Measurements from ENCODE around the gene DNAH3. TPM values are rescaled to one million over a fixed set of nuclear protein-coding genes. Genes with fewer than 3 reads are reported as not detected.
"Not testable (repeated sequence)": the region's sequence is repeated elsewhere in the genome, so short reads cannot be mapped to it uniquely, and the experiment has no call there.

DNAH3 gene
- total RNA-seq, 2 donors from 2014 or later: 4.8 to 4.9 TPM

DNA sequence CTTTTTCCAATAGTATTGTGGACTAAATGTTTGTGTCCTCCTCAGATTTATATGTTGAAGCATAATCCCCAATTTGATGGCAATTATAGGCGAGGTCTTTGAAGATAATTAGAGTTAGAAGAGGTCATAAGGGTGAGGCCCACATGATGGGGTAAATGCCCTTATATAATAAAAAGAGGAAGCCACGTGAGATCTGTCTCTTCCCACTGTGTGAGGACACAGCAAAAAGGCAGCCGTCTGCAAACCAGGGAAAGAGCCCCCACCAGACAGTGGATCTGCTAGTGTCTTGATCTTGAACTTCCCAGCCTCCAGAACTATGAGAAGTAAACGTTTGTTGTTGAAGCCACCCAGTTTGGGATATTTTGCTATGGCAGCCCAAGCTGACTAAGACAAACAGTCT is 174.1 kb downstream of the DNAH3 start:
- ATAC-seq (no peak), DNase-seq (no peak)
- intact Hi-C loops (cut with DNase I, micrococcal nuclease): no loop called here

GRCh38 chr16:20973201-20973600 is 177.4 kb downstream of the DNAH3 start:
- ATAC-seq; DNase-seq; intact Hi-C loops (cut with DNase I, micrococcal nuclease): not testable (repeated sequence)

- intact Hi-C loops (cut with DNase I, micrococcal nuclease): no loop called here
- ATAC-seq (no peak), DNase-seq (no peak)
These were observed 179.2 kb downstream of the DNAH3 start for GRCh38 chr16:20971401-20971800.

- ATAC-seq (no peak), DNase-seq (no peak)
- intact Hi-C loops (cut with DNase I, micrococcal nuclease): no loop called here
These were observed 181.3 kb downstream of the DNAH3 start for GRCh38 chr16:20969386-20969785.

DNA sequence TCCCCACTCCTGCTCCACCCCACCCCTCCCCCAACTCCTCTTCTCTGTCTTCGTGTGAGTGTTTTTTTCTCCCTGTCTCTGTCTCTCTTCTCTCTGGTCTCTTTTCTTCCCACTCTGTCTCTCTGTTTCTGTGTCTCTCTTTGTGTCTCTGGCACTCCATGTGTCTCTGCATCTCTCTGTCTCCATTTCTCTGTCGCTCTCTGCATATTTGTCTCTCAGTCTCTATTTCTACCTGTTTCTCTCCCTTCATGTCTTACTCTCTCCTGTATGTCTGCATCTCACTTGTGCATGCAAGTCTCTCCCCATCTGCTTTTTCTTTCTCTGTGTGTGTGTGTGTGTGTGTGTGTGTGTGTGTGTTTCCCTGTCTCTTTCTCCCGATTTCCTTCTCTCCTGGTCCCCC is 181.9 kb downstream of the DNAH3 start:
- intact Hi-C loops (cut with DNase I, micrococcal nuclease): no loop called here
- ATAC-seq (no peak), DNase-seq (no peak)

DNA sequence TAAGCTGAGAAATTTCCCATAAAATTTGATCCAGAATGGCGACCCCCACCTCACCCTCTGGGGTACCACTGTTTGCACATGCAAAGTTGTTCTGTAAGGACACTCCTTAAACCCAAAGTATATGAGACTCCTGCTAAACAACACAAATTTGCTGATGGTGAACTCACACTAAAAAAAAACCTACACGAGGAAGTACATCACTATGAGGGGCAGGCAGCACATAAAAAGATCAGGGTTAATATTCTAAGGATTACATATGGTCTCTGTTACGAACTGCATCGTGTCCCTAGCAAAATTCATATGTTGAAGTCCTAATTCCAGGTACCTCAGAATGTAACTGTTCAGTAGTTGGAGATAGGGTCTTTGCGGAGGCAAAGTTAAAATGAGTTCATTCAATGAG is 189.7 kb downstream of the DNAH3 start:
- ATAC-seq (no peak), DNase-seq (no peak)
- intact Hi-C loops (cut with DNase I, micrococcal nuclease): no loop called here

DNA sequence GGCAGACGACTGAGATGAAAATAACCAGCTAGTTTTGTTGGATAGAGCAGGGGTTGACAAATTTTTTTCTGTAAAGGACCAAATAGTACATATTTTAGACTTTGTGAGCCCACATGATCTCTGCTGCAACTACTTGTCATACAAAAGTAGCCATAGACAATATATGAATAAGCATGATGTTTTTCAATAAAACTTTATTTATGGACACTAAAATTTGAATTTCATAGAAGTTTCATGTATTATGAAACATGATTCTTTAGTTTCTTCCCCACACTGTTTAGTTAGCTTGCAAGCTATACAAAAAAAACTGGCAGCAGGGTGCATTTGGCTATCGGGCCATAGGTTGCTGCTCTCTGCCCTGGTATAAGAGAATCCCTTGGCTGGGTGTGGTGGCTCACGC is 193.5 kb downstream of the DNAH3 start:
- ATAC-seq (no peak), DNase-seq (no peak)
- intact Hi-C loops (cut with DNase I, micrococcal nuclease): no loop called here

- intact Hi-C loops (cut with DNase I, micrococcal nuclease): no loop called here
- no peak for DNase-seq
- no peak for ATAC-seq
These were observed 194.3 kb downstream of the DNAH3 start for GRCh38 chr16:20956319-20956718.

- intact Hi-C loops (cut with DNase I, micrococcal nuclease): no loop called here
- ATAC-seq (no peak), DNase-seq (no peak)
These were observed 196.1 kb downstream of the DNAH3 start for GRCh38 chr16:20954574-20954973.

- DNase-seq: no peak
- intact Hi-C loops (cut with DNase I, micrococcal nuclease): no loop called here
- ATAC-seq: peak; percentile 58
These were observed 198.3 kb downstream of the DNAH3 start for GRCh38 chr16:20952139-20952920.

DNA sequence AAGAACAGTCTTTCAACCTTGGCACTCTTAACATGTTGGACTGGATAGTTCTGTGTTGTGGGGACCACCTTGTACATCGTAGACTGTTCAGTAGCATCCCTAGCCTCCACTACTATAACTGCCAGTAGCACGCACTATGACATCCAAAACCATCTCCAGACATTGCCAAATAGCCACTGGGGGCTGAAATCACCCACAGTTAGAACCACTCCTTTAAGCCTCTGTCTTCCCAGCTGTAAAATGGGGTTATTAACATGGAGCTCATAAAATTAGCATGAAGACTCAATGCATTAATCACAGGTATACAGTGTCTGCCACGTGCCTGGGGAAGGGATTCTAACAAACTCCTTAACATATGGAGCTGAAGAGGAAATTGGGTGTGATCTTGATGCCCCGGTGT is 200.4 kb downstream of the DNAH3 start:
- no peak for DNase-seq
- no peak for ATAC-seq
- intact Hi-C loops (cut with DNase I, micrococcal nuclease): no loop called here

- ATAC-seq (peak; percentile 97), DNase-seq (peak in 1 of 2 donors; percentile 13)
- intact Hi-C loops (cut with DNase I, micrococcal nuclease): no loop called here
These were observed 201.0 kb downstream of the DNAH3 start for GRCh38 chr16:20949660-20950059.

- ATAC-seq: no peak
- DNase-seq: no peak
- intact Hi-C loops (cut with DNase I, micrococcal nuclease): no loop called here
These were observed 202.2 kb downstream of the DNAH3 start for GRCh38 chr16:20948444-20948843.

DNA sequence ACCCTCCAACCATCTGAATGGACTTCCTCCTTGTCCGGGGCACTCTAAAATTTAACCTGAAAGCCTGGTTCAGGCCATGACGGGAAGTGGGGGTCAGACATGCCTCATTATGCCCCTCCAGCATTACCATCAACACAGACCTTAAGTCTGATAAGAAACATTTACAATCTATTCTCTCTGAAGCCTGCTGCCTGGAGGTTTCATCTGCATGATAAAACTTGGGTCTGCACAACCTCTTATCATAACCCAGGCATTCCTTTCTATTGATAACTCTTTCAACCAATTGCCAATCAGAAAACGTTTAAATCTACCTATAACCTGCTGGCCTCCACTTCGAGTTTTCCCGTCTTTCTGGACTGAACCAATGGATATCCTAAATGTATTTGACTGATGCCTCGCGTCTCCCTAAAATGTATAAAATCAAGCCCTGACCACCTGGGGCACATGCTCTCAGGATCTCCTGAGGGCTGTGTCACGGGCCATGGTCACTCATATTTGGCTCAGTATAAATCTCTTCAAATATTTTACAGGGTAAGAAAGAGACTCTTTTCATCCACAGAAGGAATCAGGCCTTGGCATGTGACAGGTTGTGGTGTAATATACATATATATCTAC is 204.5 kb downstream of the DNAH3 start:
- DNase-seq (no peak), ATAC-seq (no peak)
- intact Hi-C loops (cut with DNase I, micrococcal nuclease): no loop called here

GRCh38 chr16:20945575-20945875 is 205.1 kb downstream of the DNAH3 start:
- intact Hi-C loops (cut with DNase I, micrococcal nuclease); DNase-seq; ATAC-seq: not testable (repeated sequence)

GRCh38 chr16:20944861-20945574 is 205.6 kb downstream of the DNAH3 start:
- ATAC-seq (no peak), DNase-seq (no peak)
- intact Hi-C loops (cut with DNase I, micrococcal nuclease): no loop called here

- ATAC-seq: no peak
- intact Hi-C loops (cut with DNase I, micrococcal nuclease): no loop called here
These were observed 208.4 kb downstream of the DNAH3 start for GRCh38 chr16:20942256-20942655.

DNA sequence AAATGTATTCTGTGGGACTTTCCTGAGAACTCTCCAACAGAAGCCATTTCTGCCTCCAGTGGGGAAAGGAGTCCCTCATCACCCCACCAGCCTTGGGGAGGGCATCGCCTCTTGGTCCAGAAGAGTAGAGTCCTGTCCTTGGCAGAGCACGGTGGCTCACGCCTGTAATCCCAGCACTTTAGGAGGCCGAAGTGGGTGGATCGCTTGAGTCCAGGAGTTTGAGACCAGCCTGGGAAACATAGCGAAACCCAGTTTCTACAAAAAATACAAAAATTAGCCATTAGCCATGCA is 209.1 kb downstream of the DNAH3 start:
- ATAC-seq (no peak), DNase-seq (no peak)
- intact Hi-C loops (cut with DNase I, micrococcal nuclease): no loop called here

More at GRCh38 chr16:20942256-20942655, 208.4 kb downstream of the DNAH3 start:
- no peak for DNase-seq

DNA sequence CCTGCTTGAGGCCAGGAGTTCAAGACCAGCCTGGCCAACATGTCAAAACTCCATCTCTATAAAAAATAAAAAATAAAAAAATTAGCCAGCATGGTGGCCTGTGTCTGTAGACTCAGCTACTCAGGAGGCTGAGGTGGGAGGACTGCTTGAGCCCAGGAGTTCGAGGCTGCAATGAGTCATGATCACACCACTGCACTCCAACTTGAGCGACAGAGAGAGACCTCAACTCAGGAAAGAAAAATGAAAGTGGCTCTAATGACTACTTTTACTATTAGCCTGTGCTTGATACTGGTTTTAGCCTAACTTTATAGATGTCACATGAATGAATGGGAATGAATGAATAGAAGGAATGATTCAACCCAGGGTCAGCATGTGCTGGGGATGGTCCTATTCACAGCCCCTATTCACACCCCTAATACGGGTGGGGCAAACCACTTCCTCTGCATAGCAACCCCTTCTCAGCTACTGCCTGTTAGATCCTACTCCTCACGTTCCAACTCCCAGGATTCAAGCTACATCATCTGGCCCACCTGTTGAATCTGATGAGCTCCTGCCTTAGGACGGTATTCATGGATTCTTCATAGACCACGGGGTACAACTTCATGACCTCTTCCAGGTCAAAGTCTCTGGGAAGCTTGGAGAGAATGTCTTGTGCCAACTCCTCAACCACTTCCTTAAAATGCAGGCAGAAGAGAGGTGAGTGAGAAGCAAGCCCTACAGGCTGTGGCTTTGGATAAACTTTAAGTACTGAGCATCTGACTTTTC is 209.6 kb downstream of the DNAH3 start:
- intact Hi-C loops (cut with DNase I, micrococcal nuclease): no loop called here
- ATAC-seq (peak; percentile 19), DNase-seq (no peak)

DNA sequence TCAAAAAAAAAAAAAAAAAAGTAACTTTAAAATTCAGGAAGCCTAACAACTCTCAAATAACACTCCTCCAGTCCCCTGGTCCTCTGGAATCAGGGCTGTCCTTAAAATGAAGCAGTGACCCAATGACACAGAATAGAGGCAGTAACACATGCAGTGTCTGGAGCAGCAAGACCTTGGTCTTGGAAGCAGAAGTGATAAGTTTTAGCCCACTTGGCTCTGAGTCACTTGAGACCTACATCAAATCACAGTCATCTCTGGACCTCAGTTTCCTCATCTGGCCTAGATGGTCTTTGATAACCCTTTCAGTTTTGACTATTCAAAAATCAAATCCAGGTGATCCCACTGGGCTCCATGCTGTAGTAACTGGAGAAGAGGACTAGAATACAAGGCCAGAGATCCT is 211.0 kb downstream of the DNAH3 start:
- ATAC-seq (no peak), DNase-seq (no peak)
- intact Hi-C loops (cut with DNase I, micrococcal nuclease): no loop called here
